Measurements from ENCODE around the gene SNAP47.

SNAP47 gene

DNA sequence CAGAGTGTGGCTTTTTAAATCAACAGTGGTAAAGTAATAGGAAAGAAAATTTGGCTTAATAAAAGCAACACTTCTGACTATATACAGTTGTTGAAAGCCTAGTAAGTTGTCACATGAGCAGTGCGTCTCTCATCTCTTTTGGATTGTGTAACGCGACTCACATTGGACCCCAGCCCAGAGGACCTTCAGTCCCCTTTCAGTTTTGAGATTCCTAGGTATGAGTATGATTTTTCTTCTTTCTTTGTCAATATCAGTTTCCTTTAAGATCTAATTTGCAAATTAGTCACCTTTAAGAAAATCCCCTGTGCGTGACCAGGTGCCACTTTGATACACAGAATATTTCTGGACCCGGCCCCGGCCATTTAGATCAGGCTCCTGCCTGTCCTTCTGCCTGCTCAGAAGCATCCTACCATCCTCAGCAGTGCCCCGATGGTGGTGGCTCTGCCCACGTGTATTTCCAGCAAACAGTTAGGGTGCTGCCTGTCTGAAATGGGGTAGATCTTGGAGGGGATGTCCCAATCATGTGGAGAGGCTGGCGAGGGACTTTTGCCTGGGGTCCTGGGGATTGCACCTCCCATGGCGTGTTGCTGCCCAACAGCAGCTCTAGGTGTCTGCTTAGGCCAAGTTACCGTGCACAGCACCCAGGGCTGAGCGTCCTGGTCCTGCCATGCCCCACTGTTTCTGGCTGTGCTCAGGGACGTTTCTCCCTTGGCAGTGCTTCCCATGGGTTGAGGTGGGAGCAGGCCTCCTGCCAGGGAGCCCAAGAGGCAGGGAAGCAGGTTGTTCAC lies 21.1 kb downstream of the SNAP47 start:
- no peak for DNase-seq (ENCODE audit: insufficient read length, low spot score)
- TF ChIP-seq POLR2AphosphoS5 (IDR thresholded peaks at IDR 0.05; ENCODE audit: low read depth, low read length) = no peak
- TF ChIP-seq SPI1 (IDR thresholded peaks at IDR 0.05; ENCODE audit: low read depth, low read length) = no peak
- TF ChIP-seq POLR2A (IDR thresholded peaks at IDR 0.05; ENCODE audit: low read depth, low read length) = no peak
- no peak for TF ChIP-seq POU2F2 (IDR thresholded peaks at IDR 0.05; ENCODE audit: low read depth, low read length)
- TF ChIP-seq PAX5 (IDR thresholded peaks at IDR 0.05; ENCODE audit: insufficient read depth, low read length, severe bottlenecking) = no peak
- no peak for TF ChIP-seq TAF1 (IDR thresholded peaks at IDR 0.05; ENCODE audit: low read depth, low read length)
- FAIRE-seq = no peak

DNA sequence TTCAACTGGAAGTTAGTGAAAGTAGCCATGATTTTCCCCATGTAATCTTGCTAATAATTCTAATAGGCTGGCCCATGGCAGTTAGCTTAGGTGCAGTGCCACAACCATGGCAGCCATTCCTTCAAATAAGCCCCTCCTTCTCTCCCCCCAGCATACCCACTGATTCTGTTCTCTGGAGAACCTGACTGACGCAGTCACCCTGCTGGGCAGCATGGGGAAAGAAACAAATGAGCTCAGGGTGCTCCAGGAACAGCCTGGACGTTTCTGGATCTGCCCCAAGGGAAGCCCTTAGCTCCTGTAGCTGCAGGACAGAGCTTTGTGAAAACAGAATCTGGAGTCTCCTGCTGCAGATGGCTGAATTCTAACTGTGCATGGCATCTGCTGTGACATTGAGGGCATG lies 22.5 kb downstream of the SNAP47 start:
- DNase-seq (ENCODE audit: insufficient read length, low spot score) (no peak), FAIRE-seq (no peak)
- TF ChIP-seq POU2F2 (IDR thresholded peaks at IDR 0.05; ENCODE audit: low read depth, low read length) (no peak), TAF1 (IDR thresholded peaks at IDR 0.05; ENCODE audit: low read depth, low read length) (no peak)

GRCh38 chr1:227758366-227758765 lies 23.1 kb downstream of the SNAP47 start:
- FAIRE-seq (peak; percentile 78), DNase-seq (ENCODE audit: insufficient read length, low spot score) (no peak)
- TF ChIP-seq POU2F2 (IDR thresholded peaks at IDR 0.05; ENCODE audit: low read depth, low read length) (no peak), POLR2A (IDR thresholded peaks at IDR 0.05; ENCODE audit: low read depth, low read length) (no peak), PAX5 (IDR thresholded peaks at IDR 0.05; ENCODE audit: insufficient read depth, low read length, severe bottlenecking) (no peak), SPI1 (IDR thresholded peaks at IDR 0.05; ENCODE audit: low read depth, low read length) (no peak), POLR2AphosphoS5 (IDR thresholded peaks at IDR 0.05; ENCODE audit: low read depth, low read length) (no peak), TAF1 (IDR thresholded peaks at IDR 0.05; ENCODE audit: low read depth, low read length) (no peak)

DNA sequence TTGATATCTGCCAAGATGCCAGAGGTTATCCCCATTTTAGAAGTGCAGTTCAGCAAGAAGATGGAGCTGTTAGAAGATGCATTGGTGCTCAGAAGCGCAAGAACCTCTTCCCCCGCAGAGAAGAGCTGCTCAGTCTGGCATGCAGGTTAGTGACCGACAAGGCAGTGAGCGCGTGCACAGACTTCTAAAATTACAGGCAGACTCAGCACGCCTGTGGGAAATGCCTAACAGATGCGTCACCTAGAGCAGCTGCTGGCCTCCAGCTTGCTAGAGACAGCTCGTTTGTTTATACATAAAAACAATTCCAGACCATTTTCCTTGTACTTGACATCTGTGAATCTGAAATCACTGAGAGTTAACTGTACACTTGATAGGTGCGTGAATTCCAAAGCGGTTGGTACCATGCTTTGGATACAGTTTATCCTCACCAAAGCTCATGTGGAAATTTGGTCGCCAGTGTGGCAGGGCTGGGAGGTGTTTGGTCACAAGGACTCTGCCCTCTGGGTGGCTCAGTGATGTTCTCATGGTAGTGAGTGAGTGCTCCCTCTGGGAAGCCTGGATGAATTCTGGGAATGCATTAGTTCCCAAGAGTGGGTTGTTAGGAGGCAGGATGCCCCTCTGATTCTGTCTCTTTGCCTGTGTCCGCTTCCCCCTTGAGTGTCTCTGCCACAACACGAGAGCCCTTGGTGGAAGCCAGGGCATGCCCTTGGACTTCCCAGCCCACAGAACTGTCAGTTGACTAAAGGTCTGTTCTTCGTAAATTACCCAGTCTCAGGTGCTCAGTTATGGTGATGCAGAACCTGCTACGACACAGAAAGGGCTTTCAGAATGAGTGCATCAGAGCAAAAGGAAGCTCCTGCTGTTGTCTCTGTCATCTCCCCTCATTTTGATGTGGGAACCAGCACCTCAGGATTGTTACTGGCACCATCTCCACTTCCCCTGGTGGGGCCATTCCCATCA lies 24.4 kb downstream of the SNAP47 start:
- DNase-seq (ENCODE audit: insufficient read length, low spot score) (no peak), FAIRE-seq (peak; percentile 9)

GRCh38 chr1:227760377-227760776 lies 25.1 kb downstream of the SNAP47 start:
- FAIRE-seq (no peak), DNase-seq (ENCODE audit: insufficient read length, low spot score) (no peak)
- TF ChIP-seq SPI1 (IDR thresholded peaks at IDR 0.05; ENCODE audit: low read depth, low read length) = no peak
- TF ChIP-seq POLR2A (IDR thresholded peaks at IDR 0.05; ENCODE audit: low read depth, low read length) = no peak
- TF ChIP-seq POLR2AphosphoS5 (IDR thresholded peaks at IDR 0.05; ENCODE audit: low read depth, low read length) = no peak
- no peak for TF ChIP-seq POU2F2 (IDR thresholded peaks at IDR 0.05; ENCODE audit: low read depth, low read length)
- TF ChIP-seq TAF1 (IDR thresholded peaks at IDR 0.05; ENCODE audit: low read depth, low read length) = no peak
- no peak for TF ChIP-seq PAX5 (IDR thresholded peaks at IDR 0.05; ENCODE audit: insufficient read depth, low read length, severe bottlenecking)

More for the DNA sequence above, 24.4 kb downstream of the SNAP47 start:
- TF ChIP-seq POLR2AphosphoS5 (IDR thresholded peaks at IDR 0.05; ENCODE audit: low read depth, low read length) (no peak), POU2F2 (IDR thresholded peaks at IDR 0.05; ENCODE audit: low read depth, low read length) (no peak), POLR2A (IDR thresholded peaks at IDR 0.05; ENCODE audit: low read depth, low read length) (no peak), SPI1 (IDR thresholded peaks at IDR 0.05; ENCODE audit: low read depth, low read length) (no peak), TAF1 (IDR thresholded peaks at IDR 0.05; ENCODE audit: low read depth, low read length) (no peak), PAX5 (IDR thresholded peaks at IDR 0.05; ENCODE audit: insufficient read depth, low read length, severe bottlenecking) (no peak)

GRCh38 chr1:227761621-227762230 lies 26.5 kb downstream of the SNAP47 start:
- no peak for TF ChIP-seq POLR2AphosphoS5 (IDR thresholded peaks at IDR 0.05; ENCODE audit: low read depth, low read length)
- TF ChIP-seq PAX5 (IDR thresholded peaks at IDR 0.05; ENCODE audit: insufficient read depth, low read length, severe bottlenecking) = no peak
- TF ChIP-seq SPI1 (IDR thresholded peaks at IDR 0.05; ENCODE audit: low read depth, low read length) = no peak
- TF ChIP-seq POU2F2 (IDR thresholded peaks at IDR 0.05; ENCODE audit: low read depth, low read length) = no peak
- TF ChIP-seq TAF1 (IDR thresholded peaks at IDR 0.05; ENCODE audit: low read depth, low read length) = no peak
- no peak for TF ChIP-seq POLR2A (IDR thresholded peaks at IDR 0.05; ENCODE audit: low read depth, low read length)
- FAIRE-seq = peak; percentile 35
- no peak for DNase-seq (ENCODE audit: insufficient read length, low spot score)

- no peak for TF ChIP-seq TAF1 (IDR thresholded peaks at IDR 0.05; ENCODE audit: low read depth, low read length)
- FAIRE-seq (peak; percentile 87), DNase-seq (ENCODE audit: insufficient read length, low spot score) (peak; percentile 95)
These were observed 27.1 kb downstream of the SNAP47 start for GRCh38 chr1:227762231-227762911.

DNA sequence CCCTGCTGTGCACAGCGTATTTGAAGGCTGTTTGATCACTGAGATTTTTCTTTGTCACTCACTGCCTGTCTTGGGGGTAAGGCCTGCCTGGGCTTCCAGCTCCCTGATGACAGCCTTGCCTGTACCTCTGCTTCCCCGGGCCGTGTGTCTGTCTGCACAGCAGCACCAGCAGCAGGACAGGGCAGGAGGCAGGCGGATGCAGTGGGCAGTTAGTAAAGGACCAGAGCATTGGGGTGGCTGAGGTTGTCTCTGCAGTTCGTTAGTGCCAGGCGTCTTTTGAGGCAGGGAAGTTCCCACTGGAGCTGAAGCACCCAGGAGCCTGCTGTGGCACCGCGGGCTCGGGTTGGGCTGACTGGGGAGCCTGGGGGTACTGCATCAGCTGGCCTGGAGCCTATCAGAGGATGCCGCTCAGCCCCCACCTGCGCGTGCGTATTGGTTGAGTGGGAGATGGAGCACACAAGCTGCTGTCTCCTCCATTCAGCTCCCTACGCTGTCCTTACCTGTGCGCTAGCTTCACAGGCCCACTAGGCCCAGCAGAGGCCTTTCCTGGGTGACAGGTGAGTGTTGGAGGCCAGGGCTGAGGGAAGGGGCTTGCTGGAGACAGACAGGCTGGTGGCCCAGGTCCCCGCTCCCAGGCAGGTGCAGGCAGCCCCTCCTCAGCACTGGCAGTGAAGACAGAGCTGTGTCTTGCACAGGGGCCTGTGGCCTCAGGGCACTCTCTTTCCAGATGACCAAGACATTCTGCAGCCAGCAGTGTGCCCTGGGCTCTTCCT lies 28.2 kb downstream of the SNAP47 start:
- DNase-seq (ENCODE audit: insufficient read length, low spot score) (no peak), FAIRE-seq (no peak)
- TF ChIP-seq POLR2A (IDR thresholded peaks at IDR 0.05; ENCODE audit: low read depth, low read length) (no peak), TAF1 (IDR thresholded peaks at IDR 0.05; ENCODE audit: low read depth, low read length) (no peak), PAX5 (IDR thresholded peaks at IDR 0.05; ENCODE audit: insufficient read depth, low read length, severe bottlenecking) (no peak), POU2F2 (IDR thresholded peaks at IDR 0.05; ENCODE audit: low read depth, low read length) (no peak), SPI1 (IDR thresholded peaks at IDR 0.05; ENCODE audit: low read depth, low read length) (no peak), POLR2AphosphoS5 (IDR thresholded peaks at IDR 0.05; ENCODE audit: low read depth, low read length) (no peak)

All from GM12891 (cell line).